H1 (cell line): ENCODE results near the gene ARSB. TPM values are rescaled to one million over a fixed set of nuclear protein-coding genes. Genes with fewer than 3 reads are reported as not detected.

Source experiments
- CTCF ChIA-PET: fragments of 300-600 bp; sonication (Branson Sonifier 250); formaldehyde crosslinking; loops from one replicate; lab custom pipeline; 2021; ENCODE audit not compliant: partially characterized antibody; lab: Charles Lee
- POLR2A ChIA-PET: fragments of 300-600 bp; sonication (Branson Sonifier 250); formaldehyde crosslinking; loops from one replicate; lab custom pipeline; 2021; ENCODE audit warnings: inconsistent platforms; ENCODE audit not compliant: partially characterized antibody; lab: Charles Lee
- DNase-seq, 2 experiments: peaks; one replicate each; pipeline versions ENCODE4 v3.0.0 to v3.0.0-alpha.2; 2010 to 2022; ENCODE audit warnings: low spot score in 2 of 2, low read depth in 1 of 2, mixed read lengths in 1 of 2
- FAIRE-seq: peaks from 2 replicates; lab custom pipeline; 2011; peaks lifted over from hg19 to GRCh38; lab: Jason Lieb, UNC
- H2AFZ ChIP-seq: 2 replicates; pipeline ENCODE4 v1.8.1; 2012; ENCODE audit warnings: low read length, inconsistent platforms
- H2AK5ac ChIP-seq: 2 replicates; pipeline ENCODE4 v1.6.1; 2013; ENCODE audit warnings: low read depth, low read length
- H2BK120ac ChIP-seq: replicated peaks from 2 replicates; pipeline ENCODE3; 2013; ENCODE audit warnings: low read depth, low read length, inconsistent platforms
- H2BK12ac ChIP-seq: 2 replicates; pipeline ENCODE4 v1.6.1; 2013; ENCODE audit warnings: low read depth, low read length
- H2BK15ac ChIP-seq: 2 replicates; pipeline ENCODE4 v1.6.1; 2013; ENCODE audit warnings: low read length
- H2BK20ac ChIP-seq: 2 replicates; pipeline ENCODE4 v1.6.1; 2013; ENCODE audit warnings: low read length
- H2BK5ac ChIP-seq: 2 replicates; pipeline ENCODE4 v1.6.1; 2013; ENCODE audit warnings: low read depth, low read length
- H3K14ac ChIP-seq: 2 replicates; pipeline ENCODE4 v1.6.1; 2013; ENCODE audit warnings: inconsistent platforms; ENCODE audit not compliant: insufficient read length
- H3K18ac ChIP-seq: 2 replicates; pipeline ENCODE4 v1.6.1; 2013; ENCODE audit warnings: low read length; ENCODE audit errors: extremely low read depth
- H3K23ac ChIP-seq: 2 replicates; pipeline ENCODE4 v1.6.1; 2013; ENCODE audit warnings: inconsistent platforms; ENCODE audit not compliant: insufficient read length
- H3K23me2 ChIP-seq: 2 replicates; pipeline ENCODE4 v1.6.1; 2013; ENCODE audit warnings: low read depth, low read length
- H3K27ac ChIP-seq: 2 replicates; pipeline ENCODE4 v1.6.1; 2011; ENCODE audit warnings: low read depth, low read length, inconsistent platforms
- H3K27me3 ChIP-seq, 4 experiments: replicated peaks in 1 of 4; 1 replicate in 1 of 4; 2 replicates in 3 of 4; pipeline versions ENCODE4 v1.6.1 to v1.8.1; 2011 to 2013; ENCODE audit warnings: low read length in 3 of 4, mild to moderate bottlenecking in 3 of 4, inconsistent platforms in 2 of 4, mixed read lengths in 2 of 4, moderate library complexity in 1 of 4; ENCODE audit not compliant: control insufficient read depth in 3 of 4, insufficient read depth in 3 of 4; ENCODE audit errors: extremely low read depth in 1 of 4
- H3K36me3 ChIP-seq, 4 experiments: 2 replicates each; pipeline versions ENCODE4 v1.6.1 to v1.8.1; 2011 to 2013; ENCODE audit warnings: mild to moderate bottlenecking in 4 of 4, low read length in 3 of 4, moderate library complexity in 2 of 4, control low read depth in 1 of 4, inconsistent platforms in 1 of 4; ENCODE audit not compliant: insufficient read depth in 4 of 4, control insufficient read depth in 2 of 4
- H3K4ac ChIP-seq: replicated peaks from 2 replicates; pipeline ENCODE3; 2013; ENCODE audit warnings: low read length, low read depth, mixed read lengths, inconsistent platforms; ENCODE audit not compliant: insufficient read length
- H3K4me1 ChIP-seq, 4 experiments: replicated peaks in 1 of 4; 1 replicate in 1 of 4; 2 replicates in 3 of 4; pipeline versions ENCODE4 v1.6.1 to v1.8.1; 2011 to 2013; ENCODE audit warnings: low read length in 3 of 4, inconsistent platforms in 2 of 4, mixed read lengths in 1 of 4; ENCODE audit not compliant: insufficient read depth in 4 of 4, control insufficient read depth in 3 of 4
- H3K4me2 ChIP-seq, 2 experiments: 2 replicates each; pipeline versions ENCODE4 v1.6.1 to v1.8.1; 2011 to 2013; ENCODE audit warnings: low read depth in 2 of 2, low read length in 2 of 2, control low read depth in 1 of 2, inconsistent platforms in 1 of 2, mild to moderate bottlenecking in 1 of 2; ENCODE audit not compliant: insufficient read depth in 1 of 2
- H3K4me3 ChIP-seq, 4 experiments: fragments of 200-600, 300-600 bp in 1 of 4; sonication (generic), shearing (Covaris generic), sonication (Bioruptor Twin) in 1 of 4; 2 replicates each; pipeline versions ENCODE4 v1.5.1 to v1.8.1; 2011 to 2016; ENCODE audit warnings: low read length in 4 of 4, low read depth in 3 of 4, control low read depth in 2 of 4, inconsistent platforms in 2 of 4, mild to moderate bottlenecking in 2 of 4, mixed read lengths in 1 of 4, moderate library complexity in 1 of 4; ENCODE audit not compliant: insufficient read depth in 2 of 4; ENCODE audit errors: extremely low read depth in 1 of 4
- H3K56ac ChIP-seq: replicated peaks from 2 replicates; pipeline ENCODE3; 2013; ENCODE audit warnings: low read depth, mild to moderate bottlenecking, mixed read lengths, low read length, inconsistent platforms; ENCODE audit not compliant: insufficient read length
- H3K79me1 ChIP-seq: 2 replicates; pipeline ENCODE4 v1.6.1; 2013; ENCODE audit warnings: low read depth, low read length, control low read depth
- H3K79me2 ChIP-seq, 2 experiments: 2 replicates each; pipeline versions ENCODE4 v1.6.1 to v1.8.1; 2012 to 2013; ENCODE audit warnings: low read length in 2 of 2, mild to moderate bottlenecking in 2 of 2, inconsistent platforms in 1 of 2; ENCODE audit not compliant: insufficient read depth in 2 of 2, control insufficient read depth in 1 of 2
- H3K9ac ChIP-seq, 4 experiments: replicated peaks in 1 of 4; 1 replicate in 1 of 4; 2 replicates in 3 of 4; pipeline versions ENCODE4 v1.6.1 to v1.8.1; 2011 to 2013; ENCODE audit warnings: low read depth in 3 of 4, low read length in 3 of 4, control low read depth in 2 of 4, mild to moderate bottlenecking in 2 of 4, moderate library complexity in 2 of 4, inconsistent platforms in 1 of 4; ENCODE audit errors: extremely low read depth in 1 of 4
- H3K9me3 ChIP-seq, 2 experiments: 2 replicates each; pipeline versions ENCODE4 v1.6.1 to v1.8.1; 2012 to 2013; ENCODE audit warnings: mild to moderate bottlenecking in 2 of 2, moderate library complexity in 2 of 2, control low read depth in 1 of 2, inconsistent platforms in 1 of 2, low read depth in 1 of 2, low read length in 1 of 2, mixed read lengths in 1 of 2; ENCODE audit not compliant: insufficient read depth in 2 of 2
- H4K20me1 ChIP-seq, 2 experiments: replicated peaks in 1 of 2; 2 replicates each; pipeline versions ENCODE3 to v1.8.1; 2011 to 2013; ENCODE audit warnings: inconsistent platforms in 2 of 2, low read length in 2 of 2, mild to moderate bottlenecking in 1 of 2; ENCODE audit not compliant: insufficient read depth in 2 of 2, control insufficient read depth in 1 of 2
- H4K5ac ChIP-seq: 2 replicates; pipeline ENCODE4 v1.6.1; 2013; ENCODE audit warnings: low read length, low read depth, mixed read lengths, inconsistent platforms; ENCODE audit not compliant: insufficient read length
- H4K8ac ChIP-seq: 2 replicates; pipeline ENCODE4 v1.8.0; 2013; ENCODE audit warnings: mild to moderate bottlenecking, moderate library complexity, low read length, inconsistent platforms; ENCODE audit not compliant: insufficient read depth; ENCODE audit errors: extremely low read depth
- H4K91ac ChIP-seq: replicated peaks from 2 replicates; pipeline ENCODE3; 2013; ENCODE audit warnings: low read length, mixed read lengths, inconsistent platforms; ENCODE audit not compliant: insufficient read length
- CHD2 ChIP-seq: IDR thresholded peaks from 2 replicates; pipeline ENCODE4 v1.6.1; 2012; ENCODE audit warnings: low read length, improper control_type of control experiment
- CTBP2 ChIP-seq: IDR thresholded peaks from 2 replicates; pipeline ENCODE4 v1.7.0; 2011; ENCODE audit warnings: borderline replicate concordance, mild to moderate bottlenecking, moderate library complexity, mixed read lengths, low read length; ENCODE audit not compliant: insufficient read depth, insufficient read length
- SP2 ChIP-seq: IDR thresholded peaks from 2 replicates; pipeline ENCODE4 v1.6.1; 2012; ENCODE audit warnings: mild to moderate bottlenecking, low read length, inconsistent platforms
- WGBS, 2 experiments: shearing (Covaris generic) in 1 of 2; methylation state at CpG; one replicate each; pipeline versions ENCODE4 v1.1.6 to v1.1.7; 2013 to 2015; ENCODE audit warnings: low lambda C conversion rate in 2 of 2, mixed read lengths in 2 of 2, inconsistent platforms in 1 of 2, low coverage in 1 of 2, missing lambda C conversion rate in 1 of 2; ENCODE audit not compliant: insufficient replicate concordance in 2 of 2, insufficient coverage in 1 of 2, insufficient read length in 1 of 2; ENCODE audit errors: extremely low coverage in 1 of 2, missing lambda C conversion rate in 1 of 2; 5-methylcytosine and 5-hydroxymethylcytosine counted together
- polyA plus RNA-seq, 7 experiments: library from polyadenylated mRNA; depleted of rRNA in 3 of 7; stranded (reverse) in 5 of 7; unstranded in 2 of 7; fragments of >200 nt in 5 of 7; fragments of 200-250 nt in 2 of 7; gene quantifications; 1 replicate in 5 of 7; 2 replicates in 1 of 7; 4 replicates in 1 of 7; pipeline versions ENCODE4 v1.2.1 to v1.2.3, GENCODE V29; 2011 to 2013; ENCODE audit warnings: missing spikeins in 2 of 7, mixed read lengths in 2 of 7
- total RNA-seq: library from RNA; stranded (reverse); fragmentation: NEBNext Ultra II Directional; extraction: Animal tissue kit (Norgen Biotek cat#: 25700); gene quantifications from 2 replicates; pipeline ENCODE4 v1.2.1, GENCODE V29; 2021

The ARSB gene
- total and polyA plus RNA-seq, 2 of the 8 experiments (the other 6 are each of a cell fraction or from before 2014, with no cell fraction given): 6.4 to 13.9 TPM

- no peak overlapping the region for H4K8ac ChIP-seq
- CTCF ChIA-PET: interaction anchor here (1.2 kb wide), 1 partner anchor 15 kb away, joined by 3 read pairs; no protein-coding TSS in a partner anchor
These were observed 219.2 kb downstream of the ARSB start for GRCh38 chr5:78765756-78766411.

More at GRCh38 chr5:78765756-78766411, 219.2 kb downstream of the ARSB start:
- Histone ChIP-seq H3K9ac (no peak overlapping the region), H3K14ac (no peak overlapping the region), H3K4me3 (no peak overlapping the region), H3K18ac (no peak overlapping the region), H2BK20ac (no peak overlapping the region), H3K27ac (no peak overlapping the region), H4K91ac (no peak overlapping the region), H3K9me3 (no peaks in the 10 kb centered on the region), H2BK5ac (no peak overlapping the region), H3K79me2 (no peaks in the 10 kb centered on the region), H4K20me1 (no peaks in the 10 kb centered on the region), H2AFZ (no peak overlapping the region), H3K27me3 (peaks cover 0 to 2% (median 0%) of the 10 kb centered on the region in 4 experiments; a peak in 1 of 7 replicates), H2BK120ac (no peak overlapping the region), H3K56ac (no peak overlapping the region), H3K4me1 (no peaks in the 10 kb centered on the region; a peak in 1 of 7 replicates), H3K4me2 (no peak overlapping the region), H3K23ac (no peak overlapping the region), H3K79me1 (no peaks in the 10 kb centered on the region), H4K5ac (no peak overlapping the region), H3K36me3 (no peaks in the 10 kb centered on the region), H2BK15ac (no peak overlapping the region), H3K4ac (no peak overlapping the region), H2BK12ac (no peak overlapping the region), H2AK5ac (no peak overlapping the region), H3K23me2 (no peaks in the 10 kb centered on the region)
- TF ChIP-seq CTBP2: no peak
- TF ChIP-seq SP2: no peak
- no peak for TF ChIP-seq CHD2
- FAIRE-seq (no peak), DNase-seq (no peak)
- 85% methylated on average over 7 of the region's 7 CpGs; no CpG with 5 or more reads in 1 of the 2 experiments for WGBS, 2 experiments
- POLR2A ChIA-PET: no interaction called here
